SK-N-SH (cell line): ENCODE data around the gene EHMT2. TPM values are rescaled to one million over a fixed set of nuclear protein-coding genes. Genes with fewer than 3 reads are reported as not detected.
A peak's percentile ranks its signal among the peaks of the same experiment; 100 is the strongest.

Experiments
- CTCF ChIA-PET: fragments of 300-600, 350-600 bp; formaldehyde crosslinking; extraction: SDS; loops from one replicate; lab custom pipeline; 2021; lab: Yijun Ruan, JAX
- POLR2A ChIA-PET: fragments of 350-600 bp; sonication (Branson Sonifier 250); formaldehyde crosslinking; extraction: SDS; loops from one replicate; lab custom pipeline; 2020; ENCODE audit warnings: antibody characterized with exemption, inconsistent platforms; lab: Yijun Ruan, JAX
- DNase-seq: peaks from one replicate; pipeline ENCODE4 v3.0.0; 2012
- H2AFZ ChIP-seq: fragments of 200-600 bp; sonication (generic); 2 replicates; pipeline ENCODE4 v1.8.1; 2016; ENCODE audit warnings: antibody characterized with exemption, mild to moderate bottlenecking, low read depth
- H3F3A ChIP-seq: fragments of 200-600 bp; sonication (generic); replicated peaks from 2 replicates; pipeline ENCODE3; 2016; ENCODE audit warnings: antibody characterized with exemption, mild to moderate bottlenecking; ENCODE audit not compliant: insufficient read depth
- H3K27ac ChIP-seq, 2 experiments: fragments of 200-500 bp in 1 of 2; fragments of 200-600 bp in 1 of 2; sonication (Bioruptor generic) in 1 of 2; sonication (generic), shearing (Covaris generic) in 1 of 2; 2 replicates each; pipeline versions ENCODE4 v1.5.1 to v1.6.1; 2014 to 2016; ENCODE audit warnings: low read depth in 2 of 2, inconsistent platforms in 1 of 2, low read length in 1 of 2, mild to moderate bottlenecking in 1 of 2, mixed read lengths in 1 of 2
- H3K27me3 ChIP-seq: fragments of 200-600 bp; sonication (generic), shearing (Covaris generic); 2 replicates; pipeline ENCODE4 v1.6.1; 2016; ENCODE audit warnings: mixed run types; ENCODE audit not compliant: insufficient read depth
- H3K36me3 ChIP-seq, 2 experiments: fragments of 200-500 bp in 1 of 2; fragments of 200-600 bp in 1 of 2; sonication (Bioruptor generic) in 1 of 2; sonication (generic) in 1 of 2; replicated peaks in 1 of 2; 2 replicates each; pipeline versions ENCODE3 to v1.5.1; 2014 to 2016; ENCODE audit warnings: low read length in 1 of 2, mild to moderate bottlenecking in 1 of 2; ENCODE audit not compliant: insufficient read depth in 2 of 2, control insufficient read depth in 1 of 2
- H3K4me1 ChIP-seq, 2 experiments: fragments of 200-500 bp in 1 of 2; fragments of 200-600 bp in 1 of 2; sonication (Bioruptor generic) in 1 of 2; sonication (generic), shearing (Covaris generic) in 1 of 2; 2 replicates each; pipeline versions ENCODE4 v1.5.1 to v1.6.1; 2014 to 2016; ENCODE audit warnings: low read depth in 1 of 2, low read length in 1 of 2, mixed run types in 1 of 2; ENCODE audit not compliant: insufficient read depth in 2 of 2, control insufficient read depth in 1 of 2
- H3K4me2 ChIP-seq: fragments of 200-600 bp; sonication (generic), shearing (Covaris generic); 2 replicates; pipeline ENCODE4 v1.6.1; 2017; ENCODE audit warnings: mixed run types
- H3K4me3 ChIP-seq, 2 experiments: fragments of 200-500 bp in 1 of 2; fragments of 200-600 bp in 1 of 2; sonication (Bioruptor generic) in 1 of 2; sonication (generic), shearing (Covaris generic) in 1 of 2; 2 replicates each; pipeline versions ENCODE4 v1.5.1 to v1.8.1; 2014 to 2016; ENCODE audit warnings: low read depth in 2 of 2, inconsistent platforms in 1 of 2, low read length in 1 of 2, mild to moderate bottlenecking in 1 of 2, mixed read lengths in 1 of 2, moderate library complexity in 1 of 2
- H3K79me2 ChIP-seq: fragments of 200-600 bp; sonication (generic); 2 replicates; pipeline ENCODE4 v1.8.1; 2017; ENCODE audit warnings: mild to moderate bottlenecking; ENCODE audit not compliant: insufficient read depth
- H3K9ac ChIP-seq: fragments of 200-600 bp; sonication (generic); 2 replicates; pipeline ENCODE4 v1.6.1; 2017; ENCODE audit warnings: mixed run types
- H3K9me2 ChIP-seq: fragments of 200-600 bp; sonication (generic); 2 replicates; pipeline ENCODE4 v1.6.1; 2017; ENCODE audit warnings: mixed run types
- H3K9me3 ChIP-seq: fragments of 200-600 bp; sonication (generic); 2 replicates; pipeline ENCODE4 v1.6.1; 2017; ENCODE audit warnings: mixed run types, mild to moderate bottlenecking, moderate library complexity
- H4K20me1 ChIP-seq: fragments of 200-600 bp; sonication (generic); 2 replicates; pipeline ENCODE4 v1.6.1; 2017; ENCODE audit warnings: mild to moderate bottlenecking, mixed run types; ENCODE audit not compliant: insufficient read depth
- CHD2 ChIP-seq: fragments of 150-350 bp; IDR thresholded peaks from 2 replicates; pipeline ENCODE4 v1.6.1; 2018; ENCODE audit warnings: low read length; ENCODE audit not compliant: partially characterized antibody
- EP300 ChIP-seq, 2 experiments: IDR thresholded peaks; 2 replicates each; pipeline versions ENCODE4 v1.4.0 to v1.6.1; 2012; ENCODE audit warnings: borderline replicate concordance in 1 of 2, low read depth in 1 of 2, low read length in 1 of 2
- EZH2phosphoT487 ChIP-seq: fragments of 200-600 bp; sonication (generic); IDR thresholded peaks from 2 replicates; pipeline ENCODE4 v1.6.1; 2017; ENCODE audit warnings: low read depth, mixed run types, mild to moderate bottlenecking, antibody characterized with exemption, moderate library complexity, borderline replicate concordance
- FOSL2 ChIP-seq: IDR thresholded peaks from 2 replicates; pipeline ENCODE4 v1.4.0; 2012; ENCODE audit warnings: low read depth, mild to moderate bottlenecking, moderate library complexity, borderline replicate concordance
- FOXM1 ChIP-seq: IDR thresholded peaks from 2 replicates; pipeline ENCODE4 v1.4.0; 2012; ENCODE audit warnings: low read depth, mild to moderate bottlenecking
- MXI1 ChIP-seq: IDR thresholded peaks from 2 replicates; pipeline ENCODE4 v1.6.1; 2012; ENCODE audit warnings: mild to moderate bottlenecking, low read depth, low read length, improper control_type of control experiment
- NFIC ChIP-seq: IDR thresholded peaks from 2 replicates; pipeline ENCODE4 v1.4.0; 2012; ENCODE audit warnings: borderline replicate concordance
- RAD21 ChIP-seq: IDR thresholded peaks from 2 replicates; pipeline ENCODE4 v1.6.1; 2012; ENCODE audit warnings: mild to moderate bottlenecking, low read length
- RFX5 ChIP-seq: IDR thresholded peaks from 2 replicates; pipeline ENCODE4 v1.6.1; 2012; ENCODE audit warnings: mild to moderate bottlenecking, improper control_type of control experiment, low read length
- RXRA ChIP-seq: IDR thresholded peaks from 2 replicates; pipeline ENCODE4 v1.4.0; 2012; ENCODE audit warnings: low read depth, mild to moderate bottlenecking, borderline replicate concordance
- SIN3A ChIP-seq: IDR thresholded peaks from 2 replicates; pipeline ENCODE4 v1.6.1; 2012; ENCODE audit warnings: low read depth, mild to moderate bottlenecking, low read length, moderate library complexity, borderline replicate concordance
- SMC3 ChIP-seq: IDR thresholded peaks from 2 replicates; pipeline ENCODE4 v1.6.1; 2012; ENCODE audit warnings: low read depth, low read length, improper control_type of control experiment
- TAF1 ChIP-seq: IDR thresholded peaks from 2 replicates; pipeline ENCODE4 v1.6.1; 2012; ENCODE audit warnings: low read depth, mild to moderate bottlenecking, low read length, moderate library complexity, borderline replicate concordance
- TEAD4 ChIP-seq: IDR thresholded peaks from 2 replicates; pipeline ENCODE4 v1.4.0; 2012; ENCODE audit warnings: mild to moderate bottlenecking, borderline replicate concordance; ENCODE audit not compliant: insufficient read depth
- YY1 ChIP-seq: IDR thresholded peaks from 2 replicates; pipeline ENCODE4 v1.4.0; 2012; ENCODE audit warnings: low read depth, mild to moderate bottlenecking
- WGBS: methylation state at CpG from one replicate; pipeline ENCODE4 v1.1.6; 2017; ENCODE audit warnings: low lambda C conversion rate; 5-methylcytosine and 5-hydroxymethylcytosine counted together
- polyA plus RNA-seq, 3 experiments: library from polyadenylated mRNA; depleted of rRNA; stranded (reverse); fragments of >200 nt; gene quantifications; 2 replicates each; pipeline ENCODE4 v1.2.3, GENCODE V29; 2012
- TF ChIP-seq, protein P1 (sequence below): IDR thresholded peaks from 2 replicates; pipeline ENCODE4; 2012
- TF ChIP-seq, protein P2 (sequence below): fragments of 150-350 bp; IDR thresholded peaks from 2 replicates; pipeline ENCODE4 v1.6.1; 2016; ENCODE audit warnings: mild to moderate bottlenecking, low read depth, low read length

The EHMT2 gene
- polyA plus RNA-seq, 1 of the 3 experiments (the other 2 are of a cell fraction) = 72.0 TPM

- no peaks in the 10 kb centered on the region for H3K9me2 ChIP-seq
- 98% methylated on average over 3 of the region's 3 CpGs for WGBS
- peaks cover 47 to 60% of the 10 kb centered on the region in 2 experiments for H3K36me3 ChIP-seq
- POLR2A ChIA-PET = interaction anchor here (1.6 kb wide), 1 partner anchor 9 kb away, joined by 4 read pairs; no protein-coding TSS in a partner anchor
- no peaks in the 10 kb centered on the region for H3K79me2 ChIP-seq
- H3K4me2 ChIP-seq = no peak overlapping the region
- CTCF ChIA-PET = interaction anchor here (0.6 to 3.6 kb wide), 10 partner anchors 9 to 291 kb away, joined by 3 to 16 read pairs (median 4); no protein-coding TSS in a partner anchor
- no peaks in the 10 kb centered on the region for H3K4me1 ChIP-seq
- no peaks in the 10 kb centered on the region for H3K27me3 ChIP-seq
- H3K4me3 ChIP-seq = no peak overlapping the region
- TF ChIP-seq RXRA (no peak), TAF1 (no peak), FOXM1 (no peak), SMC3 (no peak), EZH2phosphoT487 (no peak), FOSL2 (no peak), SIN3A (no peak), RFX5 (no peak), NFIC (no peak), MXI1 (no peak), CHD2 (no peak), YY1 (no peak), TEAD4 (no peak), RAD21 (no peak), EP300 (IDR thresholded peaks at IDR 0.05; ENCODE audit: borderline replicate concordance in 1 of 2, low read depth in 1 of 2, low read length in 1 of 2) (no peak)
- TF ChIP-seq, protein P1, sequence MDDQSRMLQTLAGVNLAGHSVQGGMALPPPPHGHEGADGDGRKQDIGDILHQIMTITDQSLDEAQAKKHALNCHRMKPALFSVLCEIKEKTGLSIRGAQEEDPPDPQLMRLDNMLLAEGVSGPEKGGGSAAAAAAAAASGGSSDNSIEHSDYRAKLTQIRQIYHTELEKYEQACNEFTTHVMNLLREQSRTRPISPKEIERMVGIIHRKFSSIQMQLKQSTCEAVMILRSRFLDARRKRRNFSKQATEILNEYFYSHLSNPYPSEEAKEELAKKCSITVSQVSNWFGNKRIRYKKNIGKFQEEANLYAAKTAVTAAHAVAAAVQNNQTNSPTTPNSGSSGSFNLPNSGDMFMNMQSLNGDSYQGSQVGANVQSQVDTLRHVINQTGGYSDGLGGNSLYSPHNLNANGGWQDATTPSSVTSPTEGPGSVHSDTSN = no peak
- TF ChIP-seq, protein P2, sequence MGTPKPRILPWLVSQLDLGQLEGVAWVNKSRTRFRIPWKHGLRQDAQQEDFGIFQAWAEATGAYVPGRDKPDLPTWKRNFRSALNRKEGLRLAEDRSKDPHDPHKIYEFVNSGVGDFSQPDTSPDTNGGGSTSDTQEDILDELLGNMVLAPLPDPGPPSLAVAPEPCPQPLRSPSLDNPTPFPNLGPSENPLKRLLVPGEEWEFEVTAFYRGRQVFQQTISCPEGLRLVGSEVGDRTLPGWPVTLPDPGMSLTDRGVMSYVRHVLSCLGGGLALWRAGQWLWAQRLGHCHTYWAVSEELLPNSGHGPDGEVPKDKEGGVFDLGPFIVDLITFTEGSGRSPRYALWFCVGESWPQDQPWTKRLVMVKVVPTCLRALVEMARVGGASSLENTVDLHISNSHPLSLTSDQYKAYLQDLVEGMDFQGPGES = no peak
- H3K9me3 ChIP-seq = no peaks in the 10 kb centered on the region
- no peak overlapping the region for H3K9ac ChIP-seq
- no peaks in the 10 kb centered on the region for H4K20me1 ChIP-seq
- peaks cover 6% of the 10 kb centered on the region for H3F3A ChIP-seq
- DNase-seq = peak; percentile 6
- no peak overlapping the region for H3K27ac ChIP-seq
- H2AFZ ChIP-seq = no peak overlapping the region
Measured at GRCh38 chr6:31889331-31889972, 8.0 kb downstream of the EHMT2 start.
